Measurements from ENCODE around the gene TIMM10B. TPM values are rescaled to one million over a fixed set of nuclear protein-coding genes. Genes with fewer than 3 reads are reported as not detected.

Gene TIMM10B
- polyA plus RNA-seq, 2 of the 4 experiments (the other 2 are of a cell fraction): 24.4 to 35.6 TPM

GRCh38 chr11:6455070-6455469 is 26.2 kb upstream of the TIMM10B start:
- Histone ChIP-seq H3K9me3 (no peaks in the 10 kb centered on the region), H3K4me1 (no peaks in the 10 kb centered on the region), H3K27ac (no peak overlapping the region), H3K4me2 (no peak overlapping the region), H3K4me3 (no peak overlapping the region)
- ChIA-PET CTCF (interaction anchor here (1.0 to 3.8 kb wide), 7 partner anchors 9 to 102 kb away, joined by 3 to 19 read pairs (median 4); no protein-coding TSS in a partner anchor), POLR2A (no interaction called here)
- FAIRE-seq (no peak), ATAC-seq (no peak), DNase-seq (ENCODE audit: low read depth in 1 of 2, low spot score in 1 of 2) (no peak)
- WGBS (ENCODE audit: missing lambda C conversion rate): 67% methylated on average over 2 of the region's 2 CpGs
- no peak for TF ChIP-seq CBX2 (IDR thresholded peaks at IDR 0.05; ENCODE audit: borderline replicate concordance, low read depth)
- TF ChIP-seq FOSB (CRISPR knock-in tag; IDR thresholded peaks at IDR 0.05): no peak
- no peak for TF ChIP-seq CTCF (IDR thresholded peaks at IDR 0.05)
- no peak for TF ChIP-seq ELK1 (IDR thresholded peaks at IDR 0.05; ENCODE audit: low read depth, low read length)
- no peak for TF ChIP-seq KDM1A (IDR thresholded peaks at IDR 0.05; ENCODE audit: low read depth)
- no peak for TF ChIP-seq RCOR1 (IDR thresholded peaks at IDR 0.05; ENCODE audit: low read depth, low read length)
- TF ChIP-seq TFCP2L1 (CRISPR knock-in tag; IDR thresholded peaks at IDR 0.05): no peak
- TF ChIP-seq E2F6 (IDR thresholded peaks at IDR 0.05; ENCODE audit: borderline replicate concordance, low read depth): no peak
- TF ChIP-seq FOSL2 (IDR thresholded peaks at IDR 0.05): no peak
- TF ChIP-seq FOSL2 (CRISPR knock-in tag; IDR thresholded peaks at IDR 0.05): no peak
- TF ChIP-seq ZNF302 (CRISPR knock-in tag; IDR thresholded peaks at IDR 0.05): no peak
- TF ChIP-seq RFX5 (IDR thresholded peaks at IDR 0.05): no peak

- H3K9me3 ChIP-seq: no peaks in the 10 kb centered on the region
- TF ChIP-seq NFE2L2 (conservative IDR thresholded peaks at IDR 0.05; ENCODE audit: low read length) (no peak), KDM5A (IDR thresholded peaks at IDR 0.05) (no peak), ATOH8 (CRISPR knock-in tag; IDR thresholded peaks at IDR 0.05; ENCODE audit: low read depth) (no peak)
- WGBS (ENCODE audit: missing lambda C conversion rate): 95% methylated on average over 41 of the region's 56 CpGs
- ATAC-seq (no peak; a peak in 1 of 6 replicates), DNase-seq (ENCODE audit: low read depth in 1 of 2, low spot score in 1 of 2) (no peak), FAIRE-seq (no peak)
- H3K4me1 ChIP-seq: no peaks in the 10 kb centered on the region
- CTCF ChIA-PET: interaction anchor here (1.0 to 2.1 kb wide), 3 partner anchors 9 to 12 kb away, joined by 3 to 7 read pairs (median 3); no protein-coding TSS in a partner anchor
- no peak overlapping the region for H3K27ac ChIP-seq
- POLR2A ChIA-PET: no interaction called here
- no peak overlapping the region for H3K4me2 ChIP-seq
- no peak overlapping the region for H3K4me3 ChIP-seq
Measured at GRCh38 chr11:6456361-6457073, 24.8 kb upstream of the TIMM10B start.

- H3K4me1 ChIP-seq: no peaks in the 10 kb centered on the region
- no peak overlapping the region for H3K27ac ChIP-seq
- DNase-seq (ENCODE audit: low read depth in 1 of 2, low spot score in 1 of 2) (no peak), FAIRE-seq (no peak), ATAC-seq (no peak)
- no peak overlapping the region for H3K4me3 ChIP-seq
- 85% methylated on average over 23 of the region's 26 CpGs for WGBS (ENCODE audit: missing lambda C conversion rate)
- H3K4me2 ChIP-seq: no peak overlapping the region
- CTCF ChIA-PET: interaction anchor here (1.2 to 1.7 kb wide), 2 partner anchors 13 to 79 kb away, joined by 3 to 6 read pairs; no protein-coding TSS in a partner anchor
- H3K9me3 ChIP-seq: no peaks in the 10 kb centered on the region
- TF ChIP-seq PBX3 (IDR thresholded peaks at IDR 0.05): no peak
- no peak for TF ChIP-seq SREBF2 (IDR thresholded peaks at IDR 0.05)
- TF ChIP-seq NR3C1 (IDR thresholded peaks at IDR 0.05): no peak
- TF ChIP-seq EHF (CRISPR knock-in tag; IDR thresholded peaks at IDR 0.05): no peak
- no peak for TF ChIP-seq FOXS1 (CRISPR knock-in tag; IDR thresholded peaks at IDR 0.05)
- TF ChIP-seq RCOR1 (IDR thresholded peaks at IDR 0.05; ENCODE audit: low read depth, low read length): no peak
- TF ChIP-seq HOXB13 (CRISPR knock-in tag; IDR thresholded peaks at IDR 0.05; ENCODE audit: low read depth): no peak
- TF ChIP-seq CBX8 (IDR thresholded peaks at IDR 0.05): no peak
- no peak for TF ChIP-seq NFE2L2 (conservative IDR thresholded peaks at IDR 0.05; ENCODE audit: low read length)
- POLR2A ChIA-PET: no interaction called here
Measured at GRCh38 chr11:6457581-6458320, 23.6 kb upstream of the TIMM10B start.
